Bronchial epithelial cell (primary cell): ENCODE data around the gene CLTB. TPM values are rescaled to one million over a fixed set of nuclear protein-coding genes. Genes with fewer than 3 reads are reported as not detected.

ENCODE experiments used
- DNase-seq: peaks from one replicate; pipeline ENCODE4 v3.0.0-alpha.2; 2010; ENCODE audit warnings: low read depth
- FAIRE-seq: peaks from 2 replicates; lab custom pipeline; 2011; peaks lifted over from hg19 to GRCh38; lab: Jason Lieb, UNC
- H3K27me3 ChIP-seq: 2 replicates; pipeline ENCODE4 v1.5.1; 2011; ENCODE audit warnings: low read length; ENCODE audit not compliant: control insufficient read depth, insufficient read depth
- H3K36me3 ChIP-seq: 2 replicates; pipeline ENCODE4 v1.5.1; 2011; ENCODE audit warnings: low read length; ENCODE audit not compliant: control insufficient read depth, insufficient read depth
- H3K4me3 ChIP-seq: 2 replicates; pipeline ENCODE4 v1.5.1; 2011; ENCODE audit warnings: mild to moderate bottlenecking, low read depth, low read length, control low read depth
- total RNA-seq: library from RNA; depleted of rRNA; stranded (reverse); fragments of >200 nt; gene quantifications from 2 replicates; pipeline ENCODE4 v1.2.1, GENCODE V29; 2014
- TF ChIP-seq, protein P1 (sequence below): IDR thresholded peaks from 2 replicates; pipeline ENCODE4 v1.5.1; 2011; ENCODE audit warnings: mild to moderate bottlenecking, moderate library complexity, low read length, control low read depth, inconsistent platforms; ENCODE audit not compliant: insufficient read depth, severe bottlenecking

The CLTB gene
- total RNA-seq, 1 donor from 2014 or later = 241 TPM

DNA sequence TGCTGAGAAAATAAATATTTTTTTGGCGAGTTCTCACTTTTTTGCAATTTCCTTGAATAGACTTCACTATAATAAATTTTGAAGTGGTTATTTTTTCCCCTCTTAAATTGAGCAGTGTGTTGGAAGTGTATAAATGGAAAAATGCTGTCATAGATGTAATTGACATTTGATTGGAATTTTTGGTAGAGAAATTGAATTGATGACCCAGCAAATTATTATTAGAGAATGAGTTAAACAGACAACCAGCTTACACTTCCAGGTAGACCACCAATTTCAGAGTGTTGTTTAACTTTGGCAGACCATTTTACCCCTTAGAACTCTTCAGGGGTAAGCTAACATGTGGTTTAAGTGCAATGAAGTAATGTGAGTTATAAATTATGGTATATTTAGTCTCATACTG lies 33.7 kb upstream of the CLTB start:
- DNase-seq (no peak), FAIRE-seq (no peak)
- Histone ChIP-seq H3K4me3 (no peak overlapping the region), H3K27me3 (no peaks in the 10 kb centered on the region), H3K36me3 (peaks cover 1% of the 10 kb centered on the region)
- TF ChIP-seq, protein P1, sequence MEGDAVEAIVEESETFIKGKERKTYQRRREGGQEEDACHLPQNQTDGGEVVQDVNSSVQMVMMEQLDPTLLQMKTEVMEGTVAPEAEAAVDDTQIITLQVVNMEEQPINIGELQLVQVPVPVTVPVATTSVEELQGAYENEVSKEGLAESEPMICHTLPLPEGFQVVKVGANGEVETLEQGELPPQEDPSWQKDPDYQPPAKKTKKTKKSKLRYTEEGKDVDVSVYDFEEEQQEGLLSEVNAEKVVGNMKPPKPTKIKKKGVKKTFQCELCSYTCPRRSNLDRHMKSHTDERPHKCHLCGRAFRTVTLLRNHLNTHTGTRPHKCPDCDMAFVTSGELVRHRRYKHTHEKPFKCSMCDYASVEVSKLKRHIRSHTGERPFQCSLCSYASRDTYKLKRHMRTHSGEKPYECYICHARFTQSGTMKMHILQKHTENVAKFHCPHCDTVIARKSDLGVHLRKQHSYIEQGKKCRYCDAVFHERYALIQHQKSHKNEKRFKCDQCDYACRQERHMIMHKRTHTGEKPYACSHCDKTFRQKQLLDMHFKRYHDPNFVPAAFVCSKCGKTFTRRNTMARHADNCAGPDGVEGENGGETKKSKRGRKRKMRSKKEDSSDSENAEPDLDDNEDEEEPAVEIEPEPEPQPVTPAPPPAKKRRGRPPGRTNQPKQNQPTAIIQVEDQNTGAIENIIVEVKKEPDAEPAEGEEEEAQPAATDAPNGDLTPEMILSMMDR = no peak

DNA sequence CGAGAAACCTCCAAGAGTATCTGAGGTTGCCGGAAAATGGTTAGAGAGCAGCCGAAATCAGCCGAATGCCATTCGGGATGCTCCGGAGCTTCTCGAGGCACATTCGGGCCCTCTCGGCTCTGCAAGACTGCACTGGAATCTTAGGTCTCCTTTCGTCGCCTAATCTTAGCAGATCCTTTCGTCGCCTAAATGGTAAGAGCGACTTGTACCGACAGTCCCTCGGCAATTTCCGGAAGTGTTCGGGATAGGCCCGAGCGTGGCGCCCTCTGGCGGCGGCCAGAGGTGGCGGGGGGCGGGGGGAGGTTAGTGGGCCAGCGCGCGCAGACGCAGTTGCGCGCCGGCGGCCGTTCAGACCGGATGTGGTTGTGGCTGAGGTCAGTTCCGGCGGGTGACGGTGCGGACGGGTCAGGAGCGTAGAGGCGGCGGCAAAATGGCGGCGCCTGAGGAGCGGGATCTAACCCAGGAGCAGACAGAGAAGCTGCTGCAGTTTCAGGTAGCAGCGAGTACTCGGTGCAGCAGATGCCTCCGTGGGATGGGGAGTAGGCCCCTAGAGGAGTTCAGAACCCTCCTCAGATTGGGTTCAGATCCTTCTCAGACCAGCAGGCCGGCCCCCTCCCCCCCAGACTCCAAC lies 31.8 kb upstream of the CLTB start, which contains the start of gene FAF2:
TSS of gene FAF2 (plus strand) at position 408 of the 631 bp plus-strand sequence. CDS start at position 431, 23 bp downstream.
- Histone ChIP-seq H3K27me3 (no peaks in the 10 kb centered on the region), H3K4me3 (peak within 1 kb of the TSS; percentile 92), H3K36me3 (no peaks in the 10 kb centered on the region)
- TF ChIP-seq, protein P1 = peak; percentile 97
- DNase-seq (peak; percentile 97), FAIRE-seq (no peak)

DNA sequence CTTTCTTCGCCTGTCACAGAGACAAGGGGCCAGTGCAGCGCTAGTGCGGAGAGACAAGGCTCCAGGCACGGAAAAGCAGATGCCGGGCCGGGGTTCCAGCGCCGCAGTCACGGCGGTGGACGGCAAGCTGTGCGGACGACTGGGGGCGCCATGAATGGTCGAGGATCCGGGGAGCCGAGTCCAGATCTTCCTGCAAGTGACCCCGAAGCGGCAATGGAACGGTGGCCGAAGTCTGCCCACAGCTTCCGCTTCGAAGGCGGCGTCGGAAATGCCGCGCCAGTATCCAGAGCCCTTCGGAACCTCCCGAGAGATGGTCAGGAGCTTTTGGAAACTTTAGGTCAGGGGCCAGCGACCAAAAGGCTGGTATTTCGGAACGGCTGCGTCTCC lies 31.2 kb upstream of the CLTB start:
- H3K36me3 ChIP-seq = no peaks in the 10 kb centered on the region
- no peak for DNase-seq
- TF ChIP-seq, protein P1 = peak; percentile 5
- H3K27me3 ChIP-seq = no peaks in the 10 kb centered on the region
- no peak for FAIRE-seq
- peak overlapping the region; percentile 92 for H3K4me3 ChIP-seq

DNA sequence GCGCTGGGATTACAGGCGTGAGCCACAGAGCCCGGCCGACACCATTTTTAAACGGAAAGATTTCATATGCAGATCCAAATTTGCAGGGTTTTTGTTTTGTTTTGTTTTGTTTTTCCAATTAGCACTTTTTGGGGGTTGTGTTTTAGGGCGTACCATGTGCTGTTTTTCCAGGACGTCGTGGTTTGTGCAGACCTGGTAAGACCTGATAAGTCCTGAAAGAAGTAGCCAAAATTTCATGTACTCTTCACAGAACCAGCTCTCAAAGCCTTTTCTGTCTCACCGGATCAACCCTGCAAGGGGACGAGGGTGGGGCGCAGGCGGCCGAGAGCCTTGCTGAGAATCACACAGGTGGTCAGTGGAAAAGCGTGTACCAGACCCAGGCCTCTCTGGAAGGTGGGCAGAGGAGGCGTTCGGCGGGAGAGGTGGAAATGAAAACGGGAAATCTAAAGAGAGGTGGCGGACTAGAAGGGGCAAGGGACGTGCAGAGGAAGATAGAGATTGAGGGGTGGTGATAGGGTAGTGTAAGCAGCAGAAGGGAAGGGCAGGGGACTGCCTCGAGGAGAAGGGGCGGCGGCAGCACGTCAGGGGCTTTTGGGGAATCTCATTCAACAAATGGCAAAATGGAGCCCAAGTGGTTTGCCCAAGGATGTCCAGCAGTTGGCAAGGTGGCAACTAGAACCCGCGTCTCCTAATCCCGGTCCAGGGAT lies 30.7 kb upstream of the CLTB start:
- peak overlapping the region; percentile 92 for H3K4me3 ChIP-seq
- DNase-seq = no peak
- no peaks in the 10 kb centered on the region for H3K27me3 ChIP-seq
- no peak for FAIRE-seq
- H3K36me3 ChIP-seq = no peaks in the 10 kb centered on the region
- TF ChIP-seq, protein P1 = no peak

DNA sequence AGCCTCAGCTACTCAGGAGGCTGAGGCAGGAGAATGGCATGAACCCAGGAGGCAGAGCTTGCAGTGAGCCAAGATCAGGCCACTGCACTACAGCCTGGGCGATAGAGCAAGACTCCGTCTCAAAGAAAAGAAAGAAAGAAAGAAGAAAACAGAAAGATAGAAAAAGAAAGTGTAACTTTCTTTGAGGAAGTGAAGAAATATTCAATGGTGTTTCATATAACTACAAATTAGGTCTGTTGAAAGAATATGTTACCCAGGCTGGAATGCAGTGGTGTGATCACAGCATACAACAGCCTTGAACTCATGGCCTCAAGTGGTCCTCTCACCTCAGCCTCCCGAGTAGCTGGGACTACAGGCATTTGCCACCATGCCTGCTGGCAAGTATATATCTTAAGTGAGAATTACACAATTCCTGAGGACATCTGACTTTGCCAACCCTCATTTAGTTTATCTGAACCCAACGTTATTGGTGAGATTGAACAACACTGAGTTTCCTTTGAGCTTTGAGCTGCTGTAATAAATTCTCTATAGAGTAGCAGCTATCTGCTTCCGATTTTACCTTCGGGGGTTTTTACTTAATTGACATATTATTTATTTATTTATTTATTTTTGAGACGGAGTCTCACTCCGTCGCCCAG lies 29.8 kb upstream of the CLTB start:
- TF ChIP-seq, protein P1 = no peak
- no peak for FAIRE-seq
- H3K36me3 ChIP-seq = no peaks in the 10 kb centered on the region
- no peak overlapping the region for H3K4me3 ChIP-seq
- no peaks in the 10 kb centered on the region for H3K27me3 ChIP-seq
- no peak for DNase-seq
